Stimulated activated CD4-positive, alpha-beta T cell treated with anti-CD3 and anti-CD28 coated beads, Interleukin-2, amount 100 ng/mL, for 4 hours (primary cell): Measurements from ENCODE around the gene XPO4.
"Not testable (repeated sequence)": the region's sequence is repeated elsewhere in the genome, so short reads cannot be mapped to it uniquely, and the experiment has no call there.

Source experiments
- DNase-seq: peaks from one replicate; pipeline ENCODE4 v3.0.0-alpha.2; 2020; ENCODE audit warnings: low read depth

Gene XPO4

DNA sequence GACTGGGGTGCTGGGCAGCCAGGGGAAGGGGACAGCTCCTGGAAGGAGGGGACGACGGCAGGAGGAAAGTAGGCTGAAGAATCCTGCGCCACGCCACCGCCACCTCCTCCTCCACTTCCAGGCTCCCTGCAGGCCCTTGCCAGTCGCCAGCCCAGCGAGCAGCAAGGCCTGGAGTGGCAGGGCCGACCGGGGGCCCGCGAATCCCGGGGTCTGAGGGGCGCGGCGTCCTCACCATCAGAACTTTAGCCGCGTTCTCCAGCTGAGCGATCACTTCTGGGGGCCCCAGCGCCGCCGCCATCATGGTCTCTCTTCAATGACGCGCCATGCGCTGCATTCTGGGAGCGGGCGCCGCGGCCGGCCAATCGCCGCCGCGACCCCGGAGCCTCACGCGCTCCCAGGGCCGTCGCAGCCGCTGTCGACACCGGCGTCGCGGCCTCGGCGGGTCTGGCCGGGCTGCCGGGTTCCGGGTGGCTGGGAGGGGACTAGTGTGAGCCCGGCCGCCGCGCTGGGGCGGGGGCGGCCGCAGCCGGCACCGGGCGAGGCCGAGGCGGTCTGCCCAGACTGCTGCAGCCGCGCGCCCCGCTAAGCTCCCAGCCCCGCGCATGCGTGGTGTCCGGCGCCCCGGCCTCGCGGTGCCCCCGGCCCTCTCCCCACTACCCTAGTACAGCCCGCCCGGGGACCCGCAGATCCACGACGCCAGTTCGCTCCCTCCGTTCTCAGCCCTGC is at the start of gene XPO4:
Gene XPO4 (minus strand): TSS at position 309 of the 726 bp plus-strand sequence. CDS start 8 bp downstream, at position 301.
- DNase-seq, result peak; percentile 60

DNA sequence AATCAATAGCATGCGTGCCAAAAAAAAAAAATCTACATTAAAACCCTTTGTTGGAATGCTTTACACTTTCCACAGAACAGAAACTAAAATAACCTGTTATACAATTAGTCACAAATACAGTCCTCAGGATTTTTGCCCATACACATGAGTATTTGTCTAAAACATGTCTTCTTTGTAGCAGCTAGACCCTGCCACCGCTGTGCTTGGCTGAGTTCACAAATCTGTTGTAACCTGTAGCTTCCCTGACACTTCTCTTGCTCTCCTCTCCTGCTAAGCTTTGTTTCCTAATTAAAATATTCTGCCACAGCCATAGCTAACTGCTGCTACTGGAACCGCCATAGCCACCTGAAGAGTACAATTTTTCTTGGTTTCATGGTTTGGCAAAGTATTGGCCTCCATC is 45.5 kb upstream of the XPO4 start:
- not testable (repeated sequence) for DNase-seq

DNA sequence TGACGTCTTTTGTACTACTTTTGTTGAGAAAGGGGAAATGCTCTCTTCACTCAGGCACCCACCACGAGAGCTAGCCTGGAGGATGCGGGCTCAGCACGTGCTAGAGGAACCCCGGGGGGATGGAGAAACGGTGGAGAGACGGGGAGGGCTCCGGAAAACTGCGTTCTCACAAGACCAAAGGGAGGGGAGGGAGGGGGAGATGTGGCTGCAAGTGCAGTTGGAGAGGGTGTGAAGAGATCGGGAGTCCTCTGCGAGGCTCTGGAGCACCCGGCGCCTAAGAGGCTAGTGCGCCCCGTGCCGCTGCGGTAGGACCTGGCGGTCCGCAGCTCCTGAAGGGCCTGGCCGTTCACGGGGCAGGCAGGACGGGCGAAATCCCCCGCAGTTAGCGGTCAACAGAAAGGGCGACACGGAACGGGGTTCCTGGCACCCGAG is 43.4 kb upstream of the XPO4 start:
- no peak for DNase-seq

DNA sequence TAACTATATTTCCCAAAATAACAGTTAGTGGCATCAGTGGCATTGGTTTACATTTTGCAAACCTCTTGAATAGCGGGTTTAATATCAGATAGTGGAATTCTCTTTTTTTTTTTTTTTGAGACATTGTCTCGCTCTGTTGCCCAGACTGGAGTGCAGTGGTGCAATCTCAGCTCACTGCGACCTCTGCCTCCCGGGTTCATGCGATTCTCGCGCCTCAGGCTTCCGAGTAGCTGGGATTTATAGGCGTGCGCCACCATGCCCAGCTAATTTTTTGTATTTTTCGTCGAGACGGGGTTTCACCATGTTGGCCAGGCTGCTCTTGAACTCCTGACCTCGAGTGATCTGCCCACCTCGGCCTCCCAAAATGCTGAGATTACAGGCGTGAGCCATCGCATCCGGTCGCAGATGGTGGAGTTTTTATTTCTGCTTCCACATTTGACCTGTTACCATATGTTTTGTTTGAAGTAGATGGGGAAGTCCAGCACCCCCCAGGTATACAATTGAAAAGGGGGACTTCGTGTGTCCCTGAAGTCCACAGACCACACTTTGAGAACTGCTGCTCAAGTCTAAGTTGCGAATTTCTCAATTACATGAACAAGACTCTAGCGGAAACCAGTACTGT is 40.5 kb upstream of the XPO4 start:
- DNase-seq, result no peak

DNA sequence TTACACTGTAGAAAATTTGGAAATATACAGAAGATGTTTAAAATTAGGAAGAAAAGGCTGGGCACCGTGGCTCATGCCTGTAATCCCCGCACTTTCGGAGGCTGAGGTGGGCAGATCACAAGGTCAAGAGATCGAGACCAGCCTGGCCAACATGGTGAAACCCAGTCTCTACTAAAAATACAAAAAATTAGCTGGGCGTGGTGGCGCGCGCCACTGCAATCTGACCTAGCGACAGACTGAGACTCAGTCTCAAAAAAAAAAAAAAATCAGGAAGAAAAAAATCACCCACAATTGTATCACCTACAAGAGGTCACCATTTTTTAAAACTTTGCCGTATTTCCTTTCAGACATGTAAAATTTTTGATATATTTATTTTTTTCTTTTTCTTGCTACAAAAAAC is 38.0 kb upstream of the XPO4 start:
- not testable (repeated sequence) for DNase-seq

DNA sequence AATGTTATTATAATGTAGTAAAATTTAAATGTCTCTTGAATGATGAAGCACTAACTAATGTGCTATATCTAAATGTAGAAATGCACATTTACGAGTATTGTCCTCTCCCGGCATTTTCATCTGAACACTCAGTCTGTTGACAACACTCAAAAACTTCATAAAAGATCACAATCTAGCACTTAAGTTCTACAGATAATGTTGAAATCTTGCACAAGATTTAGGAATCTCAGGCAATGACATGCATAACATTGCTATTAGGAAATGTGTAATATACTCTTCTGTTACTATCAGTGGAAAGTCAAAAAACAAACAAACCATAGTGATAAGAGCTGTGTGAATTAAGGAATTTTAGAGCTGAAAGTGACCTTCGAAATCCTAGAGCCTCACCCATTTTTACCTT is 37.5 kb upstream of the XPO4 start:
- DNase-seq, result no peak

DNA sequence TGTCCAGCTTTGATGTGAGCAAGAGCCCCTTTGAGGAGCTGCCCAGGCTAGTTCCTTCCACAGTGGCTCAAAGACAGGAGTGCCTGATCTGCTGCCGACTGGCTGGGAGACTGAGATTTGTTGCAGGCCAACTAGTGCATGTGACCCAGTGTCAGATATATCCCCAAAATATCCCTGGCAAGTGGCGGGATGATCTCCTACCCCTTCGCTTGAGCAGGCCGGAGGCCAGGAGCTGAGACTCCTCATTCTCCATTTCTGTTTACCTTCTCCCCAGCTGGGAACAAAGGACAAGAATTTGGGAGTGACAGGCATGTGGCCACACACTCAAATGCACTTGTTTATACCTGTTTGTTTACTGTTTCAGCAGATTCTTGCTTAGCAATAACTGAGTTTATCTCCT is 37.1 kb upstream of the XPO4 start:
- DNase-seq, result no peak

DNA sequence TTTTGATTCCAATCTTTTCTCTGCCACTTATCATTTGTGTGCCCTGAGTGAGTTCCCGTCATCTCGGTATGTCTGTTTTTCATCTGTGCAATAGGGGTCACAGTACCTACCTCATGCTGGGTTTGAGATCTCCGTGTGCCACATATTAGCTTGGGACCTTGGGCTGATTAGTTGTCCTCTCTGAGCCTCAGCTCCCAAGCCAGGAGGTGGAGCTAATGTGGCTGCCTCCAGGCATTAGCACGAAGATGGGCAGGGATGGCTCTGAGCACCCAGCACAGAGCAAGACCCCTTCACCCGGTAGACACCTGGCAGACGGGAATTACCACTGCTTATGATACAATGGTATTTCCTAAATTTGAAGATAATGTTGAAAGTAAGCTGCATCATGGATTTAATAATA is 35.8 kb upstream of the XPO4 start:
- no peak for DNase-seq

DNA sequence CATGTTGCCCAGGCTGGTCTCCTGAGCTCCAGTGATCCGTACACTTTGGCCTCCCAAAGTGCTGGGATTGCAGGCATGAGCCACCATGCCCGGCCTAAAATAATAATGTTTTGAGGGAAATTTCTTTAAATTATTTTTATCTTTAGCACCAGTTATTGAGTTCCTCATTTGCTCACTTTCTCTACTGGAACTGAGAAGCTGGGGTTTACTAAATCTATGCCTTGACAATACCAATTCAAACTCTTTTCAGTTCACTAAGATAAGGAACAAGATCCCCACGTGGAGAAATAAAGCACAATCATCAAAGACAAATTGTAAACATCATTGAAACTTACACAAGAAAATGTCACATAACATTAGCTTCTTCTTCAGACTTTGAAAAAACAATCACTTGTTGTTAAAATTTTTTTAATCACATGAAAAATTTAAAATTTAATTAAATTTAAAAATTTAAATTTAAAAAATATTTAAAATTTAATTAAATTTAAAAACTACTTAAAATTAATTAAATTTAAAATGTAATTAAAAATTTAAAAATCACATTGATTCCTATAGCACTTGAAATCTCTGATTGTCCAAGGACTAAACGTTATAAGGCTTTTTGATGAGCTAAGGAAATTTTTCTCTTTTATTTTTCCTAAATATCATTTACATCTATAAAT is 25.2 kb upstream of the XPO4 start:
- no peak for DNase-seq

DNA sequence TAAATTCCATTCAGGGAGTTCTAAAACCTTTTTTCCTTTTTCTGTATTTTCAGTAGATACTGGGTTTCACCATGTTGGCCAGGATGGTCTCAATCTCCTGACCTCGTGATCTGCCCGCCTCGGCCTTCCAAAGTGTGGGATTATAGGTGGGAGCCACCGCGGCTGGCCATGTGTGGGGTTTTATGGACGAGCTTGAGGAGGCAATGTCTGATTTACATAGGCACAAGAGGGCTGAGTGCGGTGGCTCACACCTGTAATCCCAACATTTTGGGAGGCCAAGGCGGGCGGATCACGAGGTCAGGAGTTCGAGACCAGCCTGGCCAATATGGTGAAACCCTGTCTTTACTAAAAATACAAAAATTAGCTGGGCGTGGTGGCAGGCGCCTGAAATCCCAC is 22.8 kb upstream of the XPO4 start:
- DNase-seq, result not testable (repeated sequence)

DNA sequence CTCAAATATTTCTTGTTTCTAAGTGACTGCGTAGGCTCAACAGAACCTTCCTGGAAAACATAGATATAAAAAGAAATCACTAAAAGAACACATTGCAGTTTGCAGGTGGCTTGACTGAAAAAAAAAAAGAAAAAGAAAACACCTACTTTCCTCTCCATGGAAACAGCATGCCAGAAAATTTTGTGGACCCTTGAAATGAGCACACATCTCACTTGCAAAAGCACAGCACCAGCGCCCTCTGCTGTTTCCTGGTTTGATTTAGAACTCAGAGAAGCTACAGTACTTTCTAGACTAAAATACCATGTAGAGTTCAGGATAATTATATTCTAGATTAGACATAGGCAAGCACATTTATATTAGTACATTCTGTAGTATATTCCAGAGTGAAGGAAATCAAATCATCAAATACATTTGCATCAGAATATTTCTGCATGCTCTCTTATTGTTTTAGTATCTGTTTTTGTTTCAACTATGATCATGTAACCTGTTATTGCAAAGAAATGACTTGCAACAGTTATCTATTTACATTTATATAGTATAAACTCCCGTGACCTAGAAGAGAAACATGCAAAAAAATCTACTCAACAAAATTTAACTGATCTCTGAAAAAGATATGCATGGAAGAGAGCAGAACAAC is 22.3 kb upstream of the XPO4 start:
- peak; percentile 61 for DNase-seq

DNA sequence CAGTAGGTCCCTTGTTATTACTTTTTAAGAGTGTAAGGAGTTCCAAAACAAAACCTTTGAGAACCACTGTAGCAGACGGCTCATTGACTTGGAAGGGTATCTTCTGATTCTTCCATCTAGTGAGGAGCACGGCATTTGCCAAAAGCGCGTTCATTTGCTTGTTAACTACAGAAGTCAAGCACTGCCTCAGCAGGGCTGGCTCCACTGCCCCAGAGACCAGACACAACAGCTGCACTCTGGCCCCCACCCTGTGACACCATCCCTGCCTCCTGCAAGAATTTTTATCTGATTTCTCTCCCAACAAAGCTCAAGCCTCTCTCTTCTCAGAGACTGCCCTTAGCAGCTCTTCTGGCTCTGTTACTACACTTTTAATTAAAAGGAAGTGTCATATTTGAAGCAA is 20.7 kb upstream of the XPO4 start:
- no peak for DNase-seq

DNA sequence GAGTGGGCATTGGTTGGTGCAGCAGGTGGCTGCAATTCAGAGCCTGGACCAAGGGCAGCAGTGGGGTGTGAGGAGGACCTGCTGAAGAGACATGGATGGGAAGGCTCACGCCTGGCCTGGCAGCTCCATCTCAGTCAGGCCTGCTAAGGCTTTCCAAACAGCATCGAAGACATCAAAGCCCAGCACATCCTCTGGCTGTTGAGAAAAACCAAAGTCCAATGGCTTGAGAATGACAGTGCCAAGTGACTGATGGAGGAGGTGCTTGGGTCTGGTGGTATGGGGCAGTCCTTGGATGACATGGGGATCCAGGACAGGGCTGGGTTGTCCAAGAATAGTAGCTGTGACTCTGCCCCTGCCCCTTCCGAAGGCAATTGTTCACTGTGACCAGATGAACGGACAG is 19.0 kb upstream of the XPO4 start:
- DNase-seq, result no peak

DNA sequence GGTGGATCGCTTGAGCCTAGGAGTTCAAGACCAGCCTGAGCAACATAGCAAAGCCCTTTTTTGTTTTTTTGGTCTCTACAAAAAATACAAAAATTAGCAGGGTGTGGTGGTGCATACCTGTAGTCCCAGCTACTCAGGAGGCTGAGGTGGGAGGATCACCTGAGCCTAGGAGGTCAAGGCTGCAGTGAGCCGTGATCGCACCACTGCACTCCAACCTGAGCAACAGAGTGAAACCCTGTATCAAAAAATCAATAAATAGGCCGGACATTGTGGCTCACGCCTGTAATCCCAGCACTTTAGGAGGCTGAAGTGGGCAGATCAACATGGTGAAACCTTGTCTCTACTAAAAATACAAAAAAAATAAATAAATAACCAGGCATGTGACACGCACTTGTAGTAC is 13.1 kb upstream of the XPO4 start:
- DNase-seq, result not testable (repeated sequence)

DNA sequence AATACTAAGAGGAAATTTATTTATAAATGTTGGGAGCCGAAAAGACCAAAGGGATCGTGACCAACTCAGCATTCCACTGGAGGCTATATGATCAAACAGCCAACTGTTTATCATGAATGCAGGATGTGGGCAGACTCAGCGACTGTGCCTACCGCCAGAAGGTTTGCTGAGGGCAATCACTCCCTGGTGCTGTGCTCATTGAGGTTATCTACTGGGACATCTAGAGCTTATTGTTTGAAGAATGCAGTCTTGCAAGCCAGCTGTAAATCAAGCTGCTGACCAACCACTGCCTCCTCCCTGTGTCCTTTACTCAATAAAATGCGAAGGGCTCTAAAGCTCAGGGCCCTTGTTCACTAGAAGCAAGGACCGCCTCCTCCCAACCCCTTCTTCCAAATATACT is 8.5 kb upstream of the XPO4 start:
- no peak for DNase-seq

DNA sequence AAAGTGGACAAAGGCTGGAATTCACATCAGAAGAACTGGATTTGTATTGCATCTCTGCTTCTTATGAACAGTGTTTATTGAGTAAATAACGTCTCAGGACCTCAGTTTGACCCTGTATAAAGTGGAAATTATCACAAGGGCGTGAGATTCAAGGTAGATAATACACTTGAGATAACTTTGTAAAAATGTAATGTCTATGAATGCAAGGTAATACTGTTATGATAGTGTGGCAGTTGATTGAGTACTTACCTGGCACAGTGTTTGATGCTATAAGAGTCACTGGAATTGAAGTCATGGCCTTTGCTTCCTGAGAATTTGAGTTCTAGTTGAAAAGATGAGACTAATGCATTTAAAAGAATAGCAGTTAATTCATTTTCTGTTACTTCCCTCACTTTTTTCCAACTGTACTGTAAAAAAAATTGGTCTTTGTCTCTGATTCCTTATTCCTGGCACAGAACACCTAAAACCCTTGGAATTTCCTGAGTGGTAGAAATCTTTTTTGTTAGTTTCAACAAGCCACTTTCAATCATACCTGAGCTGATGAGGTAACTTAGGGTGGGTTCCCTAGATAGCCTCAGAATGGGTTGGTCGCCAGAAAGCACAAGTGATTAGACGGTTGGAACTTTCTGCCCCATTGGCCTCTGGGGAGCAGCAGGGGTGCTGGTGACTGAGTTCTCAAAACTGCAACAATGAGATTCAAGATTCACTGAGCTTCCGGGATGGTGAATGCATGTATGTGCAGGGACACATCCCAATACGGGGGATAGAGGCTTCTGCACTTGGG is 6.4 kb upstream of the XPO4 start:
- DNase-seq, result no peak

DNA sequence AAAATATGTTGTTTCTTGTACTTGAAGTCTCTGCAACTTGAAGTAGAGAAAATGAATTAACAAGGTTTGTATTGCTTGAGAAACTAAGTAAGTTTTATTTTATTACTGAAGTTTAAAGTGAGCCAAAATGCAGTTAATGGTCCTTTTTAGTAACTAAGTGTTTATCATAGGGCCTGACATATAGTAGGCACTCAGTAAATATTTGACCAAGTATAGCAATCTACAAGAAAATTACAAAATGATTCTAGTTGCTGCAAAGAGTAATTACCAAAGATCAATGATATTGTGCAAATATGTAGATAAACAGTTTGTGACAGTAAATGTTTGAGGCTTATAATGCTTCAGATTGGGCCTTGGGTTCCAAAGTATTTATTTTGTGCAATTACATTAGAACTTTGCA is 2.4 kb upstream of the XPO4 start:
- no peak for DNase-seq

DNA sequence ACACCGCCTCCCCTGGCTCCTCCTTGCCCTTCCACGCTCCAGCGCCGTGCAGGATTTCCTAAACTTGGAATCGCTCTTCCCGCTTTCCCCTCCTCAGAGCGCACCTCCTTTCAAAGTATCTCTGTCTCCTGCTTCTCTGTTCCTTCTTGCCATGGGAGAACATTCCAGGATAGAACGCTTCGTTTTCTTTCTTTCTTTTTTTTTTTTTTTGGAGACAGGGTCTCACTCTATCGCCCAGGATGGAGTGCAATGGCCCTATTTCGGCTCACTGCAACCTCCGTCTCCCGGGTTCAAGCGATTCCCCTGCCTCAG is 574 bp upstream of the XPO4 start:
- DNase-seq, result no peak

DNA sequence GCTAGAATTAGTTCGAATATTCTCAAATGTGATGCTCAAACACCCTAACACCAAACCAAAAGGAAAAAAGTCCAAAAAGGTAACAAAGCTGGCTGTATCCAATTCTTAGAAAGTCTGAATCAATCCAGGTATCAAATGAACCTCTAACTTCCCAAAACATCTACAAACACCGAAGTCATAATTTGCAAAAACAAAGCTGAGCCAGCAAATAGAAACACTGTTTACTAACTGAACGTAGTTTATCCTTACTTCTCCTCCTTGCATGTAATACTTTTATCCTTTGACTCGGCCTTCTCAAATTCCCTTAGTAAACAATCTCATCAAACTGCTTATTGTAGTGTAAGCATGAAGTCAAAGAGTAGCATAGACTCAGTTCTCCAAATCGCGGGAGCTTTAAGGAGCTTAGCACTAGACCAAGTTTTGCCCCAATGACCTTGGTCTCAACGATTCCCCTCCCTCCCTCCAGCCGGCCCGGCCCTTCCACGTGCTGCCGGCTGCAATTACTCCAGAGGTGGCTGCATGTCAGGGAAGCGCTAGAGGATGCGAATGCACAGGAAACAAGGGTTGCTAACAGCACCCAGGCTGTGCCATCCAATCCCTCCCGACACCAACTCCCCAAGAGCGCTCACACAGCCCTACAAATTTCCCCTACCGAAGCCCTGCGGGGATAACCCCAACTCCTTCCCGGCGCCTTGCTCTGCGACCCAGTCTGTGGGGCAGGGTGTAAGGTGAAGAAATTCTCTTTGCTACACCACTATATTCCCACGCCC is 693 bp downstream of the XPO4 start:
- no peak for DNase-seq

DNA sequence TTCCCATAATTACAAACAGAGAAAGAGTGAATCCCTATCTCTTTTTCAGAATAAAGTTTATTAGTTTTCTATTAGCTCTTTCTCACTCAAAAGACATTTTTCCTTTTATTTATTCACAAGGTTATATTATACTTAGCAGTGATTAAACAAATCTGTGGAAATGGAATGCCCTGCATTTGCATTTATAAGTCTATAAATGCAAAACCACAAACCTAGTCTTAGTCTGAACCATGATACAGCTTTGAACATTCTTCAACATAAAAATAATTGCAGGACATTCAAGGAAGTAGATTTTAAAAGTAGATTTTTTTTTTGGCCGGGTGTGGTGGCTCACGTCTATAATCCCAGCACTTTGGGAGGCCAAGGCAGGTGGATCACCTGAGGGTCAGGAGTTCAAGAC is 8.3 kb downstream of the XPO4 start:
- no peak for DNase-seq

DNA sequence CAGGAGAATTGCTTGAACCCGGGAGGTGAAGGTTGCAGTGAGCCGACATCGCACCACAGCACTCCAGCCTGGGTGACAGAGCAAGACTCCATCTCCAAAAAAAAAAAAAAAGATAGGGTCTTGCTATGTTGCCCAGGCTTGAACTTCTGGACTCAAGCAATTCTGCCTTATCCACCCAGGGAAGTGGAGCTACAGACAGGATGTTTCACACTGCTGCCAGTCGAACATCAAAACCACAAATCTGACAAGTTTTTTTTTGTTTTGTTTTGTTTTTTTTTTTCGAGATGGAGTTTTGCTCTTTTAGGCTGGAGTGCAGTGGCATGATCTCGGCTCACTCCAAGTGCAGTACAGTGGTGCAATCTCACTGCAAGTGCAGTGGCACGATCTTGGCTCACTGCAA is 10.8 kb downstream of the XPO4 start:
- DNase-seq, result no peak

DNA sequence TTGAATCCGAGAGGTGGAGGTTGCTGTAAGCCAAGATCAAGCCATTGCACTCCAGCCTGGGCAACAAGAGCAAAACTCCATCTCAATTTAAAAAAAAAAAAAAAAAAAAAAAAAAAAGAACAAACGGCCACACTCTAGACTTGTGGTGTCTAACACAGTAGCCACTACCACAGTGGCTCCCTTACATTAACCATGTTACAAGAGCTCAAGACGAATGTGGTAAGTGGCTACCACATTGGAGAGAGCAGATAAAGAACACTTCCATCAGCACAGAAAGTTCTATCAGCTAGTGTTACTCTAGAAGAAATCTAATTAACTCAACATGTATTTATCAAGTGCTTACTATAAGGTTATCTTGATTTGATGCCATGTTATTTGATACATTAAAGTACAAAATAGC is 11.5 kb downstream of the XPO4 start:
- DNase-seq, result no peak
